ENCODE results near the gene SNTG2. TPM values are rescaled to one million over a fixed set of nuclear protein-coding genes. Genes with fewer than 3 reads are reported as not detected.

SNTG2 gene
- total and polyA plus RNA-seq, 10 donors: 1.9 to 59.4 (median 18.3) TPM

DNA sequence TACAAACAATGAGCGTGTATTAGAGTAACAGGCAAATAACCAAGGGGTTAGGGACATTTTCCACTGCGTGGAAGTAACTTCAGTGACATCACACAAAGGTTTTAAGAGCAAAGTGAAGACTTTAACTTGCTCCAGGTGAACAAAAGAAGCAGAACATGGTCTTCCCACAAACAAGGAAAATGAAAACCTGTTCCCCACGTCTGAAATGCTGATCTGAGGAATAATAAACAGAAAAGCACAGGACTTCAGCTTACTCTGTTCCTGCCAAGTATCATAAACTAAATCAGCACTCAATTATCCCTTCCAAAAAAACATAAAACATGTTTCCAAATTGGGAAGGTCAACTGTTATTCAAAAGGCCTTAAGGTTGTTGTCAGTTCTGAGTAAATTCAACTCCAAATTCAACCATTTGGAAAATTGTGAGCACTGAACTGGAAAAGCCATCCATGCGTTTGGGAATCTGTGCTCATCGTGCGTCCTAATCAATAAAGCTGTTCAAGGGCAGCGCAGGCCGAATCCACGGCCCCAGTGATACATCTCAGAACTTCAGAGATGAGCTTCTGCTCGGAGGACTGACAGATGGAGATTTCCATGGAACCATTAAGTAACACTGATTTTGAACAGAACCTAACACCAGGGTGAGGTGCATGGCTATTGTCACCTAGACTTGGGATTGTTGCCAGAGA lies 7.7 kb upstream of the SNTG2 start:
- 81 to 91% (median 89%) methylated on average over 10 of the region's 10 CpGs for WGBS, 5 donors
- intact Hi-C loops (cut with DNase I; ENCODE audit: low total_unique reads): no loop called here
- H3K27ac ChIP-seq: no peak overlapping the region
- TF ChIP-seq POLR2A (IDR thresholded peaks at IDR 0.05) (no peak), POLR2AphosphoS5 (IDR thresholded peaks at IDR 0.05) (no peak)
- TF ChIP-seq, protein P1, sequence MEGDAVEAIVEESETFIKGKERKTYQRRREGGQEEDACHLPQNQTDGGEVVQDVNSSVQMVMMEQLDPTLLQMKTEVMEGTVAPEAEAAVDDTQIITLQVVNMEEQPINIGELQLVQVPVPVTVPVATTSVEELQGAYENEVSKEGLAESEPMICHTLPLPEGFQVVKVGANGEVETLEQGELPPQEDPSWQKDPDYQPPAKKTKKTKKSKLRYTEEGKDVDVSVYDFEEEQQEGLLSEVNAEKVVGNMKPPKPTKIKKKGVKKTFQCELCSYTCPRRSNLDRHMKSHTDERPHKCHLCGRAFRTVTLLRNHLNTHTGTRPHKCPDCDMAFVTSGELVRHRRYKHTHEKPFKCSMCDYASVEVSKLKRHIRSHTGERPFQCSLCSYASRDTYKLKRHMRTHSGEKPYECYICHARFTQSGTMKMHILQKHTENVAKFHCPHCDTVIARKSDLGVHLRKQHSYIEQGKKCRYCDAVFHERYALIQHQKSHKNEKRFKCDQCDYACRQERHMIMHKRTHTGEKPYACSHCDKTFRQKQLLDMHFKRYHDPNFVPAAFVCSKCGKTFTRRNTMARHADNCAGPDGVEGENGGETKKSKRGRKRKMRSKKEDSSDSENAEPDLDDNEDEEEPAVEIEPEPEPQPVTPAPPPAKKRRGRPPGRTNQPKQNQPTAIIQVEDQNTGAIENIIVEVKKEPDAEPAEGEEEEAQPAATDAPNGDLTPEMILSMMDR (IDR thresholded peaks at IDR 0.05 in 8 of 11, conservative IDR thresholded peaks at IDR 0.05 in 3 of 11): no peak
- H3K36me3 ChIP-seq: no peaks in the 10 kb centered on the region
- peaks cover 0 to 18% (median 12%) of the 10 kb centered on the region in 6 donors for H3K4me1 ChIP-seq
- peaks cover 0 to 18% (median 0%) of the 10 kb centered on the region in 7 donors for H3K27me3 ChIP-seq (replicated peaks in 1 of 7)
- no peak for DNase-seq
- peaks cover 0 to 15% (median 7%) of the 10 kb centered on the region in 8 donors for H3K9me3 ChIP-seq
- no peak overlapping the region for H3K4me3 ChIP-seq

DNA sequence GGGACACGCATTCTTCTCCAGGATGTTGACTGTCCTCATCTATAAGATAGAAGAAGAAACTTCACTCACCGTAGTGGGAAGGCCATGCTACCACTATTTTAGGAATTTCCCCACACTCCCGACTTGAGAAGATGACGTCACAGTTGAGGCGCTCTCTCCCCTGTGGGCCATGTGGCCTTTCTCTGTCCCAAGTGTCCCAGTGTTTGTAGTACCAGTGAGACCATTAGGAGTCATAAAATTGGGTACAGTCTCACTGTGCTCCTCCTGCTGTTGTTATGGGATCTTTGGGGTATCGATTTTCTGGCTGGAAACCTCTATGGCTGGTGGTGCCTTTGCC lies 7.2 kb upstream of the SNTG2 start:
- no peak for DNase-seq
- TF ChIP-seq, protein P1 (IDR thresholded peaks at IDR 0.05 in 8 of 11, conservative IDR thresholded peaks at IDR 0.05 in 3 of 11): no peak
- TF ChIP-seq POLR2AphosphoS5 (IDR thresholded peaks at IDR 0.05): no peak

DNA sequence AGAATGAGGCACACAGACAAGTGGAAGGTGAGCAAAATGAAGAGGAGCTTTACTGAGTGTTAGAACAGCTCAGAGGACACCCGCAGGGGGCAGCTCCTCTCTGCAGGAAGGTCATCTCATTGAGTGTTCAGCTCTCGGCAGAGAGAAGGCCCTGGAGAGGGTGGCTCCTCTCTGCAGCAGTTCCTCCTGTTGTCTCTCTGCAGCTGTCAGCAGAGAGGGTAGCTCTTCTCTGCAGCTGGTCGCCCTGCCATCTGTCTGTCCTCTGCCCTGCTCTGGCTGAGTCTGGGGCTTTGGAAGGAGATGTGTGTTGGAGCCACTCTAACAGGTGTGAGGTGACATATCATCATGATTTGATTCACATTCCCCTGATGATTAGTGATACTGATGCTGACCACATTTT lies 6.8 kb upstream of the SNTG2 start:
- intact Hi-C loops (cut with DNase I; ENCODE audit: low total_unique reads): no loop called here

More for the DNA sequence above, 7.2 kb upstream of the SNTG2 start:
- Histone ChIP-seq H3K27me3 (replicated peaks in 1 of 7) (peaks cover 0 to 24% (median under 1%) of the 10 kb centered on the region in 7 donors), H3K9me3 (peaks cover 0 to 15% (median 7%) of the 10 kb centered on the region in 8 donors), H3K4me1 (peaks cover 0 to 14% (median 10%) of the 10 kb centered on the region in 6 donors), H3K27ac (no peak overlapping the region), H3K4me3 (no peak overlapping the region), H3K36me3 (no peaks in the 10 kb centered on the region)
- intact Hi-C loops (cut with DNase I; ENCODE audit: low total_unique reads): no loop called here
- 88 to 95% (median 90%) methylated on average over 6 of the region's 6 CpGs for WGBS, 5 donors

DNA sequence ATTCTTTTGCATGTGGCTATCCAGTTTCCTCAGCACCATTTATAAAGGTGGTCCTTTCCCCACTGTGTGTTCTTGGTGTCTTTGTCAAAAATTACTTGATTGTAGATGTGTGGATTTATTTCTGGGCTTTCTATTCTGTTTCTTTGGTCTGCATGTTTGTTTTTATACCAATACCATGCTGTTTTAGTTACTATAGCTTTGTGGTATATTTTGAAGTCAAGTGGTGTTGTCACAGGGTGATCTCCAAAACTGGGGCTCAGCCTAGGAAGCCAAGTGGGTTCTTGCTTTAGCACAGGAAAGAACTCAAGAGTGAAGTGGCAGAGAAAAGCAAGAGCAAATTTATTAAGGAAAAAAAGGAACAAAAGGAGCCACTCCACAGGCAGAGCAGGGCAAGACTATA lies 6.0 kb upstream of the SNTG2 start:
- H3K27me3 ChIP-seq (replicated peaks in 1 of 7): peaks cover 0 to 36% (median 13%) of the 10 kb centered on the region in 7 donors
- DNase-seq: no peak
- TF ChIP-seq POLR2AphosphoS5 (IDR thresholded peaks at IDR 0.05): no peak
- TF ChIP-seq POLR2A (IDR thresholded peaks at IDR 0.05): no peak
- TF ChIP-seq, protein P1 (IDR thresholded peaks at IDR 0.05 in 8 of 11, conservative IDR thresholded peaks at IDR 0.05 in 3 of 11): no peak
- H3K36me3 ChIP-seq: no peaks in the 10 kb centered on the region
- intact Hi-C loops (cut with DNase I; ENCODE audit: low total_unique reads): no loop called here
- peaks cover 0 to 19% (median 12%) of the 10 kb centered on the region in 6 donors for H3K4me1 ChIP-seq
- peaks cover 0 to 15% (median 7%) of the 10 kb centered on the region in 8 donors for H3K9me3 ChIP-seq
- H3K4me3 ChIP-seq: no peak overlapping the region
- no peak overlapping the region for H3K27ac ChIP-seq

More for the DNA sequence above, 6.8 kb upstream of the SNTG2 start:
- TF ChIP-seq POLR2AphosphoS5 (IDR thresholded peaks at IDR 0.05) (no peak), POLR2A (IDR thresholded peaks at IDR 0.05) (no peak)
- TF ChIP-seq, protein P1 (IDR thresholded peaks at IDR 0.05 in 8 of 11, conservative IDR thresholded peaks at IDR 0.05 in 3 of 11): no peak
- Histone ChIP-seq H3K9me3 (peaks cover 0 to 15% (median 7%) of the 10 kb centered on the region in 8 donors), H3K4me3 (no peak overlapping the region), H3K27ac (no peak overlapping the region), H3K36me3 (no peaks in the 10 kb centered on the region), H3K27me3 (replicated peaks in 1 of 7) (peaks cover 0 to 27% (median 5%) of the 10 kb centered on the region in 7 donors), H3K4me1 (peaks cover 0 to 11% (median 10%) of the 10 kb centered on the region in 6 donors)
- WGBS, 5 donors: 71 to 88% (median 74%) methylated on average over 3 of the region's 3 CpGs
- no peak for DNase-seq

Data from spleen (tissue), 11 donors.